ENCODE measurements around the gene SFSWAP. TPM values are rescaled to one million over a fixed set of nuclear protein-coding genes. Genes with fewer than 3 reads are reported as not detected.
A peak's percentile ranks its signal among the peaks of the same experiment; 100 is the strongest.

Gene SFSWAP
- total RNA-seq, 1 donor from 2014 or later: 46.9 TPM

- ATAC-seq: no peak
- no peak overlapping the region for H3K4me3 ChIP-seq
- TF ChIP-seq CTCF (IDR thresholded peaks at IDR 0.05): no peak
- no peaks in the 10 kb centered on the region for H3K9me3 ChIP-seq
- intact Hi-C loops (cut with DNase I): no loop called here
- no peak for DNase-seq
- peaks cover 96% of the 10 kb centered on the region for H3K36me3 ChIP-seq
- H3K27me3 ChIP-seq (ENCODE audit: low read depth): no peaks in the 10 kb centered on the region
- H3K27ac ChIP-seq: no peak overlapping the region
- H3K4me1 ChIP-seq: peaks cover 9% of the 10 kb centered on the region
Measured at GRCh38 chr12:131720241-131720640, 9.4 kb downstream of the SFSWAP start.

GRCh38 chr12:131720921-131721320, 10.0 kb downstream of the SFSWAP start:
- Histone ChIP-seq H3K36me3 (peaks cover 96% of the 10 kb centered on the region), H3K4me3 (no peak overlapping the region), H3K4me1 (peaks cover 9% of the 10 kb centered on the region), H3K27me3 (ENCODE audit: low read depth) (no peaks in the 10 kb centered on the region), H3K9me3 (no peaks in the 10 kb centered on the region), H3K27ac (no peak overlapping the region)
- no peak for ATAC-seq
- no peak for DNase-seq
- no peak for TF ChIP-seq CTCF (IDR thresholded peaks at IDR 0.05)
- intact Hi-C loops (cut with DNase I): no loop called here

GRCh38 chr12:131721548-131721947, 10.7 kb downstream of the SFSWAP start:
- ATAC-seq (peak in 1 of 2 donors; percentile 37), DNase-seq (no peak)
- Histone ChIP-seq H3K4me1 (peaks cover 9% of the 10 kb centered on the region), H3K4me3 (no peak overlapping the region), H3K9me3 (no peaks in the 10 kb centered on the region), H3K36me3 (peaks cover 96% of the 10 kb centered on the region), H3K27ac (no peak overlapping the region), H3K27me3 (ENCODE audit: low read depth) (no peaks in the 10 kb centered on the region)
- intact Hi-C loops (cut with DNase I): no loop called here
- TF ChIP-seq CTCF (IDR thresholded peaks at IDR 0.05): no peak

GRCh38 chr12:131723532-131723931, 12.6 kb downstream of the SFSWAP start:
- no peak overlapping the region for H3K27ac ChIP-seq
- no peaks in the 10 kb centered on the region for H3K9me3 ChIP-seq
- intact Hi-C loops (cut with DNase I): no loop called here
- H3K27me3 ChIP-seq (ENCODE audit: low read depth): no peaks in the 10 kb centered on the region
- no peak for TF ChIP-seq CTCF (IDR thresholded peaks at IDR 0.05)
- no peak overlapping the region for H3K4me3 ChIP-seq
- ATAC-seq (no peak), DNase-seq (no peak)
- peaks cover 96% of the 10 kb centered on the region for H3K36me3 ChIP-seq
- H3K4me1 ChIP-seq: peaks cover 9% of the 10 kb centered on the region

GRCh38 chr12:131724534-131724933, 13.6 kb downstream of the SFSWAP start:
- Histone ChIP-seq H3K9me3 (no peaks in the 10 kb centered on the region), H3K27ac (no peak overlapping the region), H3K4me3 (no peak overlapping the region), H3K27me3 (ENCODE audit: low read depth) (no peaks in the 10 kb centered on the region), H3K36me3 (peaks cover 96% of the 10 kb centered on the region), H3K4me1 (peaks cover 9% of the 10 kb centered on the region)
- intact Hi-C loops (cut with DNase I): no loop called here
- ATAC-seq (no peak), DNase-seq (no peak)
- no peak for TF ChIP-seq CTCF (IDR thresholded peaks at IDR 0.05)

GRCh38 chr12:131725503-131725902, 14.6 kb downstream of the SFSWAP start:
- no peak for DNase-seq

More at GRCh38 chr12:131725503-131725902, 14.6 kb downstream of the SFSWAP start:
- H3K36me3 ChIP-seq: peaks cover 96% of the 10 kb centered on the region
- TF ChIP-seq CTCF (IDR thresholded peaks at IDR 0.05): no peak
- intact Hi-C loops (cut with DNase I): no loop called here
- no peak overlapping the region for H3K27ac ChIP-seq
- H3K4me1 ChIP-seq: peaks cover 9% of the 10 kb centered on the region
- H3K27me3 ChIP-seq (ENCODE audit: low read depth): no peaks in the 10 kb centered on the region
- no peaks in the 10 kb centered on the region for H3K9me3 ChIP-seq
- no peak overlapping the region for H3K4me3 ChIP-seq
- ATAC-seq: no peak
